Measurements from ENCODE around the gene CNN3.

GRCh38 chr1:94863297-94863911 lies 63.5 kb downstream of the CNN3 start:
- TF ChIP-seq CTCF (IDR thresholded peaks at IDR 0.05) (no peak), POLR2A (IDR thresholded peaks at IDR 0.05) (no peak)
